ENCODE data around the gene DUS2.
"Not testable (repeated sequence)": the region's sequence is repeated elsewhere in the genome, so short reads cannot be mapped to it uniquely, and the experiment has no call there.

DUS2 gene

DNA sequence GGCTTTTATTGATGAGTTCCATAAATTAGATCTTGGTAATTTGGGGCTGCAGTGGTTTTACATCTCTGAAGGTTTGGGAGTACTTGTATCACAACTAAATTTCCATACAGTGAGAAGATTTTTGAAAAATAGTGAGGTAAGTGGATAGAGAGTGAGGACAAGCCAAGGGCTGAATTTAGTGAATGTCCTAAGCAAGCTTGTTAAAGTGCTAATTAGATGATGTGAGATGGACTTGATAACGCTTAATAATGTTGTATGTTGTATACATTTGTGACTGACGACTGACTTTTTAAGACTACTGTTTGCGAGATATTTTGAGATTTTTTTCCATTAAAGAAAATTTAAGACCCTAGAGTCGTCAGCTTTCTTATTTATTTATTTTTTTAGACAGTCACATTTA, 66.0 kb downstream of the DUS2 start:
- in situ Hi-C loops (cut with MboI; ENCODE audit: low sequenced_read_pairs), result no loop called here

DNA sequence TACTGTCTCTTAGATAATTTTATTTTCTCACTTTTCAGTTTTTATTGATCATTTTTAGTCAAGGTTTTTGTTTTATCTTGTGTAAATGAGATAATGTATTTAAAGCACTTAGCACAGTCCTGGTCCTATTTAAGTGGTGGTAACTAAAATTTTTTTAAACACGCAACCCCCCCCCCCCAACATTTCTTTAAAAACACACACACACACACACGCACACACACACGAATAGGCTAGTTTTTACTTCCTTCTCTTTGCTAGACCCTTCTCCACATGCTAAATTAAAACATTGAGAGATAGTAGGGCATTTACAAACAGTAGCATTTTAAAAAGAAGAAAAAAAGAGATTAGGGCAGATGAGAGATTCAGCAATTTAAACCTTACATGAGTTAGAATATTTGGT, 67.0 kb downstream of the DUS2 start:
- in situ Hi-C loops (cut with MboI; ENCODE audit: low sequenced_read_pairs), result no loop called here

DNA sequence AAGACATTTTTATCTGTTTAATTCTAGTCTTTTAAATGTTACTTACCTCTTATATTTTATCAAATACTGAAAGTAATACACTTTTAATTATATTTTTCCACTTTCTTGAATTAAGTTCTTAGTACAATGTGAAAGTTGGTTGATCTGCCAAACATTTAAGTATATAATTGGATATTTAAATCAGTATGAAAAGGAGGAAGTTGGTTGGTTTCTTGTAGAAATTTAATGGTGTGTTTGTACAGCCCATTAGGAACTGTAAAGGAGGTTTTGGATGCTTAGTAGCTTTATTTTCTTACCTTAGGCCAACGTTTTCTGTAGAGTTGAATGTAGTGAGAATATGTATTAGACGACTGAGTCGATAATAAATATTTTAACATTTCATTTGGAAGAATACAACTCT, 67.4 kb downstream of the DUS2 start:
- in situ Hi-C loops (cut with MboI; ENCODE audit: low sequenced_read_pairs), result no loop called here

DNA sequence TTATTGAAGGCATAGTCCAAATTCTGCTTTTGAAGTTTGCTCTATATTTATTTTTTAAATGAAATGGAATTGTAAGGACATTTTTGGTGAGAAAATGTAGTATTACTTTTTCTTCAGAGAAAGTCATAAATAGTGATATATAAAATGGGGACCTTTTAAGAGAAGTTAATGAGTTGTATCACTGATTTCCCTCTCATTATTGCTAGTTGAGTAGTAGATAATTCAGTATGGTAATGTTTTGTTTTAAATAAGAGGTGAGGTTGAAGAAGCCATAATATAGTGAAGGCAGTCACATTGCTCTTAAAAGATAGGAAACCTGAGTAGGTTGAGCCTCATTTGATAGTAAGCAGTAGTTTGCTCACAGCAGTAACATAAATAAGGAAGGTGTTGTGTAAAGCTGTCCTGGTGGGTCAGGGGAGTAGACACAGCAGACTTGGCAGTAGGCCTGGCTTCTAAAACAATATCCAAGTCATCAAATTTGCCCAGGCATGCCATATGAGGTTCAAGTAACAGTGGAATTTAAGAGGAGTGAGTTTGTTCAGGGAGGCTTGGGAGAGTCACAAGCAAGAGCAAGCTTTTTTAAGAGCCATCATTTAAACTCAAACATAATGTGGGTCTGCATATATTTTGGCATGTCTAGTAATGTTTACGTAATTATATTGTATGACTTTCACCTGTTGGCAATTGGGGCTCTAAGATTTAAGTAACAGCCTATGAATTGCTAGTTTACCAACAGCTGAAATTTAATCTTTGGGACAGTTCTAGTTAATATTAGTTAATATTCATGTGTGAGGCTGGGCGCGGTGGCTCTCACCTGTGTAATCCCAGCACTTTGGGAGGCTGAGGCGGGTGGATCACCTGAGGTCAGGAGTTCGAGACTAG, 68.5 kb downstream of the DUS2 start:
- in situ Hi-C loops (cut with MboI; ENCODE audit: low sequenced_read_pairs), result no loop called here

DNA sequence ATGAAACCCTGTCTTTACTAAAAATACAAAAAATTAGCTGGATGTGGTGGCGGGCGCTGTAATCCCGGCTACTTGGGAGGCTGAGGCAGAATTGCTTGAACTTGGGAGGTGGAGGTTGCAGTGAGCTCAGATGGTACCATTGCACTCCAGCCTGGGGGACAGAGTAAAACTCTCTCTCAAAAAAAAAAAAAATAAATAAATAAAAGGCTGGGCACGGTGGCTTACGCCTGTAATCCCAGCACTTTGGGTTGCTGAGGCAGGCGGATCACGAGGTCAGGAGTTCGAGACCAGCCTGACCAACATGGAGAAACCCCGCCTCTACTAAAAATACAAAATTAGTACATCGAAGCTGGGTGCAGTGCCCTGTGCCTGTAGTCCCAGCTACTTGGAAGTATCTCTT, 69.2 kb downstream of the DUS2 start:
- in situ Hi-C loops (cut with MboI; ENCODE audit: low sequenced_read_pairs), result not testable (repeated sequence)

DNA sequence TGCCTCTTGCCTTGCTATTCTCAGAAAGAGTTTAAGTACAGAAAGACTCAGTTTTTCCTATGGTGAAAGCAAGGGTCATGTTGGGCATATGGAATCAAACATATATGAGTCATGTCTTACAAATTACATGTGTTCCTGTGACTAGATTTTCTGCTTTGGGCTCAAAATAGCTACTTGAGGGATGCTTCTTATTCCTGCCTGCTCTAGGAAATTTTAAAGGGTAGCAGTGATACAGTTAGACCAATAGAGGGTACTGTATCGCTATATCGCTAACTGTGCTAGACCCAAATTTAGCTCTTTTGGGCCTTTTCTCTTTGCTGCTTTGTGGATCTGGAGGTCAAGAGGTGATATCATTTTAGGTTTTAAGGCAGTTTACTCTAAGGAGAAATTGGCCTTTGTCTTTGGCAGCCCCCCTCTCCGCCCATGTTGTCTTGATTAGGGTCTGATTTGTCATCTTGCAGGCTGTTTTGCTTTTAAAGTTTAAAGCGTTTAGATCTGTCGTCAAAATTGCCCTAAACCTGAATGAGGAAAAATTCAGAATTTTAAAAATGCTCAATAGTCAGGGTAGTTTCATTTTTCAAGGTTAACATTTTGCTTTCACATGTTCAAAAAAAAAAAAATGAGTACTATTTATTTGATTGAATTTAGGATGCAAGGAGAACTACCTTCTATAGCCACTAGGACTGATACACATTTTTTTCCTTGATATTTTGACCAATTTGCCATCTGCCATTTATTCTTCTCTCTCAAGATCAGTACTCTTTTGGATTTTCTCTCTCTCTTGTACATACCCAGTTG, 70.9 kb downstream of the DUS2 start:
- in situ Hi-C loops (cut with MboI; ENCODE audit: low sequenced_read_pairs), result no loop called here

DNA sequence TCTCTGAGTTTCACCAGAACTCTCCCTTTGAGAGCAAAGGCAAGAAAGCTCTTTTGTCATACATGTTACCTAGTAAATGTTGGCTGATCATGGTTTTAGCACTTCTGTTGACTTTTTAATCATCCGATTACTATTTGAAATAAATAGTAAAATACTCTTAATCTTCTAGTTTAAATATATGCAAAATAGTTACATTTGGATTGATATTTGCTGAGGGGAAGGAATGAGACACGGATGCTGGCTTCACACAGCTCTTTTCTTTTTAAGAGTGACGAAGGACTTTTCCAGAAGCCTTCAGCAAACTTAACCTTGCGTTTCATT, 71.5 kb downstream of the DUS2 start:
- in situ Hi-C loops (cut with MboI; ENCODE audit: low sequenced_read_pairs), result no loop called here

DNA sequence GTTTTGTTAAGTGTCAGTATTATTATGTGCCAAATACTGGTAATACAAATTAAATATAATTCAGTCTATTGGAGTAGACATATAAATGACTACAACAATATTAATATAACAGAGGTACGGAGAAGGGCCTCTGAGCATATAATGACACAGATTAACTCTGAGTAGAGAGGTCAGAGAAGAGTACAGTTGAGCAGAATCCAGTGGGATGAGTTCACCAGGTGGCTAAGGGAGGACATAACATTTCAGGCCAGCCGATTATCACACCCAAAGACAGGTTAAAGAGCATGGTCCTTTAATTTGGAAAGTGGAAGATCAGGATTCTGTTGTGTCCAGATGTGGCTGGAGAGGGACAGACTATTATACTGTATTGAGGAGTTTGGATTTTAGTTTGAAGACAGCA, 73.4 kb downstream of the DUS2 start:
- in situ Hi-C loops (cut with MboI; ENCODE audit: low sequenced_read_pairs), result no loop called here

DNA sequence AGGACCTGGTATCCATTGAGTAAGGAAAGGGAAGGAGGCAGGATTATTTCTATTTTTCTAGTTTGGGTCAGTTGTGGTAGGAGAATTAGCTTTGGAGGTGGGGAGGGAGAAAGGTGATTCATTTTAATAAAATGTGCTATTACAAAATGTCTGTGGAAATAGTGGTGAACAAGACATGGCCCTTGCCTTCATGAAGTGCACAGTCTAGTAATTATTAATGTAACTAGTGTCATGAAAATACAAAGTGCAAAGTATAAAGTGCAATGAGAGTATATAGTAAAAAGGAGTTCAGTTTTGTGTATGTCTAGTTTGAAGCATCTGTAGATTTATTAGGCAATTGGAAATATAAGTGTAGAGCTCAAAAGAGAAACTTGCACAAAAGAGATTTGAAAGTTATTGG, 74.0 kb downstream of the DUS2 start:
- in situ Hi-C loops (cut with MboI; ENCODE audit: low sequenced_read_pairs), result no loop called here

DNA sequence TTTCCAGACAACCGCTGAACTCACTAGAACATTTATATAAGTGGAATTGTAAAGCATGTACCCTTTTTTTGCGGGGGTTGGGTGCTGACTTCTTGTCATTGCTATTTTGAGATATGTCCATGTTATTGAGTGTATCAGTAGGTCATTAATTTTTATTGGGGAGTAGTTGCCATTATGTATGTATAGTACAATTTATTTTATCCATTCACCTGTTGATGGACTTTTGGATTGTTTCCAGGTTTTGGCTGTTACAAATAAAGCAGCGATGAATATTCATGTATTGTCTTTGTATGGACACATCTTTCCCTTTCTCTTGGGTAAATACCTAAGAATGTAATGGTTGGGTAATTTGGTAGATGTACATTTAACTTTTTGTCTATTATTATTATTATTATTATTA, 74.8 kb downstream of the DUS2 start:
- in situ Hi-C loops (cut with MboI; ENCODE audit: low sequenced_read_pairs), result no loop called here

DNA sequence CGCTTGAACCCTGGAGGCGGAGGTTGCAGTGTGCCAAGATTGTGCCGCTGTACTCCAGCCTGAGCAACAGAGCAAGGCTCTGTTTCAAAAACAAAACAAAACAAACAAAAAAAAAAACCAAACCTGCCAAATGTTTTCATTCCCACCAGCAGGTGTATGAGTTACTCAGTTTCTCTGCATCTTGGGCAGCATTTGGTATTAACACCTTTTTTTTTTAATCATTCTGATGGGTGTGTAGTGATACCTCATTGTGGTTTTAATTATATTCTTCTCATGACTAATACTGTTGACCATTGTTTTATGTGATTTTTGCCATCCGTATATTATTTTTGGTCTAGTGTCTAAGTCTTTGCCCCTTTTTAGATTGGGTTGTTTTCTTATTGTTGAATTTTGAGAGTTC, 77.4 kb downstream of the DUS2 start:
- in situ Hi-C loops (cut with MboI; ENCODE audit: low sequenced_read_pairs), result no loop called here

DNA sequence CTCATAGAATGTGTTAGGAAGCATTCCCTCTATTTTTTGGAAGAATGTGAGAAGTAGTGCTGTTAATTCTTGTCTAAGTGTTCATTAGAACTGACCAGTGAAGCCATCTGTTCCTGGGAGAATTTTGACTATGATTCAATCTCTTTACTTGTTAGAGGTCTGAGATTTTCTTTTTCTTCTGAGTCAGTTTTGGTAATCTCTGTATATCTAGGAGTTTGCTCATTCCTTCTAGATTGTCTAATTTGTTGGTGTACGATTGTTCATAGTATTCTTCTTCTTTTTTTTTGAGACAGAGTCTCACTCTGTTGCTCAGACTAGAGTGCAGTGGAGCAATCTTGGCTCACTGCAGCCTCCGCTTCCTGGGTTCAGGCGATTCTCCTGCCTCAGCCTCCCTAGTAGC, 82.5 kb downstream of the DUS2 start:
- in situ Hi-C loops (cut with MboI; ENCODE audit: low sequenced_read_pairs), result no loop called here

DNA sequence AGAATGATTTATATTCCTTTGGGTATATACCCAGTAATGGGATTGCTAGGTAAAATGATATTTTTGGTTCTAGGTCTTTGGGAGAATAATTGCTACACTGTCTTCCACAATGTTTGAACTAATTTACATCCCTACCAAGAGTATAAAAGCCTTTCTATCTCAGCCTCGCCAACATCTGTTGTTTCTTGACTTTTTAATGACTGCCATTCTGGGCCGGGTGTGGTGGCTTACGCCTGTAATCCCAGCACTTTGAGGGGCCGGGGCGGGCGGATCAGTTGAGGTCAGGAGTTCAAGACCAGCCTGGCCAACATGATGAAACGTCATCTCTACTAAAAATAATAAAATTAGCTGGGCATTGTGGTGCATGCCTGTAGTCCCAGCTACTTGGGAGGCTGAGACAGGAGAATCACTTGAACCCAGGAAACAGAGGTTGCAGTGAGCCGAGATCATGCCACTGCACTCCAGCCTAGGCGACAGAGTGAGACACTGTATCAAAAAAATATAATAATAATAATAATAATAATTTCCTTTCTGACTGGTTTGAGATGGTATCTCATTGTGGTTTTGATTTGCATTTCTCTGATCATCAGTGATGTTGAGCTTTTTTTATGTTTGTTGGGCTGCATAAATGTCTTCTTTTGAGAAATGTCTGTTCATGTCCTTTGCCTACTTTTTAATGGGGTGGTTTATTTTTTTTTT, 84.3 kb downstream of the DUS2 start:
- in situ Hi-C loops (cut with MboI; ENCODE audit: low sequenced_read_pairs), result not testable (repeated sequence)

DNA sequence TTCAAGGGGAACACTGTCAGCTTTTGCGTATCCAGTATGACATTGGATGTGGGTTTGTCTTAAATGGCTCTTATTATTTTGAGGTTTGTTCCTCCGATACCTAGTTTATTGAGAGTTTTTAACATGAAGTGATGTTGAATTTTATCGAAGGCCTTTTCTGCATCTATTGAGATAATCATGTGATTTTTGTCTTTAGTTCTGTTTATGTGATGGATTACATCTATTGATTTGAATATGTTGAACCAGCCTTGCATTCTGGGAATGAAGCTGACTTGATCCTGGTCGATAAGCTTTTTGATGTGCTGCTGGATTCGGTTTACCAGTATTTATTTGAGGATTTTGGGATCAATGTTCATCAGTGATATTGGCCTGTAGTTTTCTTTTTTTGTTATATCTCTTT, 86.1 kb downstream of the DUS2 start:
- in situ Hi-C loops (cut with MboI; ENCODE audit: low sequenced_read_pairs), result not testable (repeated sequence)

DNA sequence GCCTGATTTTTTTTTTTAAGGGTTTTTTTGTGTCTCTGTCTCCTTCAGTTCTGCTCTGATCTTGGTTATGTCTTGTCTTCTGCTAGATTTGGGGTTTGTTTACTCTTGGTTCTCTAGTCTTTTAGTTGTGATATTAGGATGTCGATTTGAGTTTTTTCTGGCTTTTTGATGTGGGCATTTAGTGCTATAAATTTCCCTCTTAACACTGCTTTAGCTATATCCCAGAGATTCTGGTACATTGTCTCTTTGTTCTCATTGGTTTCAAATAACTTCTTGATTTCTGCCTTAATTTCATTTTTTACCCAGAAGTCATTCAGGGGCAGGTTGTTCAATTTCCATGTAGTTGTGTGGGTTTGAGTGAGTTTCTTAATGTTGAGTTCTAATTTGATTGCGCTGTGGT, 87.5 kb downstream of the DUS2 start:
- in situ Hi-C loops (cut with MboI; ENCODE audit: low sequenced_read_pairs), result not testable (repeated sequence)

DNA sequence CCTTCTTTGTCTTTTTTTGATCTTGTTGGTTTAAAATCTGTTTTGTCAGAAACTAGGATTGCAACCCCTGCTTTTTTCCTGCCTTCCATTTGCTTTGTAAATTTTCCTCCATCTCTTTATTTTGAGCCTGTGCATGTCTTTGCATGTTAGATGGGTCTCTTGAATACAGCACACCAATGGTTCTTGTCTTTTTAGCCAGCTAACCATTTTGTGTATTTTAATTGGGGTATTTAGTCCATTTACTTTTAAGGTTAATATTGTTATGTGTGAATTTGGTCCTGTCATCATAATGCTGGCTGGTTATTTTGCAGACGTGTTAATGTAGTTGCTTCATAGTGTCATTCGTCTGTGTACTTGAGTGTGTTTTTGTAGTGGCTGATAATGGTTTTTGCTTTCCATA, 88.3 kb downstream of the DUS2 start:
- in situ Hi-C loops (cut with MboI; ENCODE audit: low sequenced_read_pairs), result no loop called here

DNA sequence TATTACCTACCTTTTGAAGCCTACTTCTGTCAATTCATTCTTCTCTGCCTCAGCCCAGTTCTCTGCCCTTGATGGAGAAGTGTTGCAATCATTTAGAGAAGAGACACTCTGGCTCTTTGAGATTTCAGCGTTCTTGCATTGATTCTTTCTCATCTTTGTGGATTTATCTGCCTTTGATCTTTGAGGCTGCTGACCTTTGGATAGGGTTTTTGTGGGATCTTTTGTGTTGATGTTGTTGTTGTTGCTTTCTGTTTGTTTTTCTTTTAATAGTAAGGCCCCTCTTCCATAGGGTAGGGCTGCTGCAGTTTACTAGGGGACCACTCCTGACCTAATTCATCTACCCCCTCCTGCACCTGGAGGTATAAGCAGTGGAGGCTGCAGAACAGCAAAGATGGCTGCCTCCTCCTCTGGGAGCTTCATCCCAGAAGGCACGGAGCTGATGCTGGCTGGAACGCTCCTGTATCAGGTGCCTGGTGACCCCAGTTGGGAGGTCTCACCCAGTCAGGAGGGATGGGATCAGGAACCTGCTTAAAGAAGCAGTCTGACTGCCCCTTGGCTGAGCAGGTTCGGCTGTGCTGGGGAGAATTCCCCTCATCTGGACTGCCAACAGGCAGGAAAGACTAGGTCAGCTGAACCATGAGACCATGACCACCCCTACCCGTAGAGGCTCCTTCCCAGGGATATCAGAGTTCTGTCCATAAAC, 90.1 kb downstream of the DUS2 start:
- in situ Hi-C loops (cut with MboI; ENCODE audit: low sequenced_read_pairs), result no loop called here

DNA sequence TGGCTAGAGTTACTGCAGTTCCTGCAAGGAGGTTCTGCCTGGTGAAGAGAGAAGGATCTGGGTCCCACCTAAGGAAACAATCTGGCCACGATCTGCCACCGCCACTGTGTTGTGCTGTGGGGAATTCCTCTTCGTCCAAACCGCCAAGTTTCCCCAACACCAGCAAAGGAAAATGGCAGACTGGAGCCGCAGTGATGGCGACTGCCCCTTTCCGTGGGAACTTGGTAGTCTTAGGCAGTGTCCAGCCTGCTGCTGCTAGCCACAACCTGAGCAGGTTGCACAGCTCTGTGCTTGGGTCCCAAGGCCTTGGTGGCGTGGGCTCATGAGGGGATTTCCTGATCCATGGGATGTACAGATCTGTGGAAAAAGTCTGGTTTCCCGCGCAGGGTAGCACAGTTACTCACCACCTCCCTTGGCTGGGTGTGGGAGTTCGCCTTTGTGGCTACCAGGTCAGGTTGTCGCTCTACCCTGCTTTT, 90.7 kb downstream of the DUS2 start:
- in situ Hi-C loops (cut with MboI; ENCODE audit: low sequenced_read_pairs), result no loop called here

DNA sequence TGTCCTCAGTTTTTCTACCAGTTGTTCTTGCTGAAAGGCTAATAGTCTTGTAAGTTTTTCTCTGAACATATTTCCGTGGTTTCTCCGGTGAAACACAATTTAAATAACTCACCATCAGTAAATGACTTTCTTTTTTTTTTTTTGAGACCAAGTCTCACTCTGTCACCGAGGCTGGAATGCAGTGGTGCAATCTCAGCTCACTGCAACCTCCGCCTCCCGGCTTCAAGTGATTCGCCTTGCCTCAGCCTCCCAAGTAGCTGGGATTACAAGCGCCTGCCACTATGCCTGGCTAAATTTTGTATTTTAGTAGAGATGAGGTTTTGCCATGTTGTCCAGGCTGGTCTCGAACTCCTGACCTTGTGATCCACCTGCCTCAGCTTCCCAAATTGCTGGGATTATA, 91.9 kb downstream of the DUS2 start:
- in situ Hi-C loops (cut with MboI; ENCODE audit: low sequenced_read_pairs), result not testable (repeated sequence)

DNA sequence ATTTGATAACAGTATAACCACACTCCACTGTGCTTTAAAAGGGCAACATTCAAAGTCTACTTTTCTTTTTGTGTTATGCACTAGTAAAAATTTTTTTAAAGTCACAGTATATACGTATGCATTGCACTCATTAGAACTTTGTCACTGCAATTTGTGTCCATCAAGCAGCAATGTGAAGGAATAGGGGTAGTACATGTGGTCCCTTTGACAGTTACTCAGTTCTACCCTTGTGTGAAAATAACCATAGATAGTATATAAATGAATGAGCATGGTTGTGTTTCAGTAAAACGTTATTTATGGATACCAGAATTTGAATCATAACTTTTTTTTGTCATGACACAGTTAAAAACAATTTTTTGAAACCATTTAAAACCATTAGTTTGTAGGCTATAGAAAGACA, 92.8 kb downstream of the DUS2 start:
- in situ Hi-C loops (cut with MboI; ENCODE audit: low sequenced_read_pairs), result no loop called here

DNA sequence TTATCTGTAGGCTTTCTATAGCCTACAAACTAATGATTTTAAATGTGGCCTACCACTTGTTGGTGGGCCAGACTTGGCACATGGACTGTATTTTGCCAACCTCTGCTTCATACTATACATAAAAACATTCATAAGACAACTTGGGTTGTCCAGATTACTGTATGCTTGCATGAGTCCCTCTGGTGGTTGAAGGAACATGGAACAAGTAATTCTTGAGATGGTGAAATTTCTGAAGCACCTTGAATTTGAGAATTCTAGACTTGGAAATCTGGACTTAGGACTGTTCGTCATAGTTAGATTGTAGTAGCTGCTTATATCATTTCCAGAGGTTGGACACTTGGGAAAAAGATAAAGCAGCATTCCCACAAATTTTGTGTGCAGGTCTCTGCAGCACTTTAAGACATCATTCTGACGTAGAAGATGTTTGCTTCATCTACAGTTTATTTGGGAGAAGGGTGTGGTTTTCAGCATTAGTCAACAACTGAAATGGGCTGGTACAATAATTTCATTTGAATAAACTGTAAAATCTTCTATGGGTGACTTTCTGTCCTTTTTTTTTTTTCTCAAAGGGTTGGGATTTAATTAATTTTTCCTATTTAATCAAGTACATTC, 93.3 kb downstream of the DUS2 start:
- in situ Hi-C loops (cut with MboI; ENCODE audit: low sequenced_read_pairs), result no loop called here
